Measurements from ENCODE around the gene TRAF1. TPM values are rescaled to one million over a fixed set of nuclear protein-coding genes. Genes with fewer than 3 reads are reported as not detected.

Gene TRAF1
- total and polyA plus RNA-seq, 10 of the 15 experiments (the other 5 are each of a cell fraction or from before 2014, with no cell fraction given), result 13.8 to 163 (median 128) TPM

DNA sequence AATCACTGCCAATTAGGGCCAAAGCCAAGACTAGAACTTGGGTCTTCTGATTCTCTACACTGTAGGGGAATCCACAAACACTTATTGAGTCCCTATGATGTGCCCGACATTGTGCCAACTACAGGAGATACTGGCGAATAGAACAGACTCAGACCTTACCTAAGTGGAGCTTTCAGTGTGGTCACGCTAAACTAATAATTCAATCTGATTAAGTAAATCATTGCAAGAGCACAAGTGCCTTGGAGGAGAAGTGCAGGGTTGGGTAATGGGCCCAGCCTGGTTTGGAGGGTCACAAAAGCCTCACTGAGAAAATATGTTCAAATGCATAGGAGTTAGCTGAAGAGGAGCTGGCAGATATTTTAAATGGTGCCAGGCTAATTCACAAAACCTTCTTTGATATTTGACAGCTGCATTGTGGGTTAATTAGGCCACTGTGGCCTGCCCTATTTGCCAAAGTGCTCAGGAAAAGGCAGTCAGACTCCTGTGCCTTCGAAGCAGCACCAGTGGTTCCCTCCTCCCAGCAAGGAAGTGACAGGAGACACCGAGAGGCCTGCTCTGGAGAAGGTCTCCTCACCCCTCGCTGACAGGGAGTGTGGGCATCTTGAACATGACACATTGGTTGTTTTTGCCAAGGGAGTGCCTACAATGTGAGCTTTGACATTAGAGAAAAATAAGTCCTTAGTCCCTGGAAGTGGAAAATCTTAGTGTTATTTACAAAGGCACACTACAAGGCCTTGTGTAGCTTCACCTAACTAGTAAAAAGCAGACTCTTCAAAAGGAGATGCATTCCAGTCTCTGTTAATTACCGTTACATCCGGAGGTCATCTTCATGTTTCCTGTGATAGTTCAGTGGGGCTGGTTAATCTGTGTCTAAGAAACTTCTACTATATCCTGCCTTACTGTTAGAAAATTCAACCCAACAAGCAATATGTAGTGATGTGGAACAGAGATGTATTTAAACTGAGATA, 24.1 kb upstream of the TRAF1 start:
- SMC1A ChIA-PET (ENCODE audit: uncharacterized antibody, unreplicated experiment), result interaction anchor here (0.6 to 1.5 kb wide), 3 partner anchors 17 to 691 kb away, joined by 3 to 5 read pairs (median 4); no protein-coding TSS in a partner anchor
- Histone ChIP-seq H3K9me3 (replicated peaks; ENCODE audit: control insufficient read depth, insufficient read depth, low read length) (no peaks in the 10 kb centered on the region; the same call in 2 of the 3 replicates), H3K9ac (ENCODE audit: control insufficient read depth, insufficient read depth, low read length) (no peak overlapping the region), H3K36me3 (ENCODE audit: control insufficient read depth in 2 of 2, insufficient read depth in 2 of 2, low read length in 1 of 2) (no peaks in the 10 kb centered on the region), H3K4me2 (ENCODE audit: control insufficient read depth, insufficient read depth) (no peak overlapping the region), H3K27me3 (replicated peaks in 1 of 2; ENCODE audit: control insufficient read depth in 2 of 2, insufficient read depth in 2 of 2, low read length in 1 of 2) (no peaks in the 10 kb centered on the region), H3K79me2 (ENCODE audit: control insufficient read depth, insufficient read depth, low read length) (no peaks in the 10 kb centered on the region), H2AFZ (ENCODE audit: control insufficient read depth, low read depth, low read length) (no peak overlapping the region), H3K4me1 (ENCODE audit: control insufficient read depth, insufficient read depth, low read length) (no peaks in the 10 kb centered on the region), H4K20me1 (ENCODE audit: control insufficient read depth, insufficient read depth) (no peaks in the 10 kb centered on the region), H3K27ac (ENCODE audit: control insufficient read depth, insufficient read depth) (no peak overlapping the region), H3K4me3 (no peak overlapping the region)
- RAD21 ChIA-PET (ENCODE audit: unreplicated experiment), result no interaction called here
- 86% methylated on average over 8 of the region's 8 CpGs for WGBS (ENCODE audit: insufficient coverage, insufficient replicate concordance, low lambda C conversion rate, missing lambda C conversion rate)
- no peak; the same call in 2 of the 3 replicates for ATAC-seq
- intact Hi-C loops (cut with micrococcal nuclease; ENCODE audit: unreplicated experiment), result no loop called here
- FAIRE-seq, result no peak
- CTCF ChIA-PET, result interaction anchor here (0.8 to 4.5 kb wide), 3 partner anchors 14 to 35 kb away, joined by 5 to 22 read pairs (median 7); no protein-coding TSS in a partner anchor
- no TSS peak for BruUV-seq (replicated peaks)
- no peak for TF ChIP-seq ZNF622 (IDR thresholded peaks at IDR 0.05)
- TF ChIP-seq SUPT20H (IDR thresholded peaks at IDR 0.05; ENCODE audit: borderline replicate concordance, control insufficient read depth, low read depth, low read length), result no peak
- TF ChIP-seq GATAD2B (conservative IDR thresholded peaks at IDR 0.05; ENCODE audit: low read depth), result no peak
- no peak for TF ChIP-seq SP1 (IDR thresholded peaks at IDR 0.05; ENCODE audit: low read depth, low read length)
- TF ChIP-seq, protein P1, sequence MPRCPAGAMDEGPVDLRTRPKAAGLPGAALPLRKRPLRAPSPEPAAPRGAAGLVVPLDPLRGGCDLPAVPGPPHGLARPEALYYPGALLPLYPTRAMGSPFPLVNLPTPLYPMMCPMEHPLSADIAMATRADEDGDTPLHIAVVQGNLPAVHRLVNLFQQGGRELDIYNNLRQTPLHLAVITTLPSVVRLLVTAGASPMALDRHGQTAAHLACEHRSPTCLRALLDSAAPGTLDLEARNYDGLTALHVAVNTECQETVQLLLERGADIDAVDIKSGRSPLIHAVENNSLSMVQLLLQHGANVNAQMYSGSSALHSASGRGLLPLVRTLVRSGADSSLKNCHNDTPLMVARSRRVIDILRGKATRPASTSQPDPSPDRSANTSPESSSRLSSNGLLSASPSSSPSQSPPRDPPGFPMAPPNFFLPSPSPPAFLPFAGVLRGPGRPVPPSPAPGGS (IDR thresholded peaks at IDR 0.05; ENCODE audit: borderline replicate concordance, insufficient read depth, low read depth, low read length, poor library complexity, severe bottlenecking), result no peak
- TF ChIP-seq, protein P2, sequence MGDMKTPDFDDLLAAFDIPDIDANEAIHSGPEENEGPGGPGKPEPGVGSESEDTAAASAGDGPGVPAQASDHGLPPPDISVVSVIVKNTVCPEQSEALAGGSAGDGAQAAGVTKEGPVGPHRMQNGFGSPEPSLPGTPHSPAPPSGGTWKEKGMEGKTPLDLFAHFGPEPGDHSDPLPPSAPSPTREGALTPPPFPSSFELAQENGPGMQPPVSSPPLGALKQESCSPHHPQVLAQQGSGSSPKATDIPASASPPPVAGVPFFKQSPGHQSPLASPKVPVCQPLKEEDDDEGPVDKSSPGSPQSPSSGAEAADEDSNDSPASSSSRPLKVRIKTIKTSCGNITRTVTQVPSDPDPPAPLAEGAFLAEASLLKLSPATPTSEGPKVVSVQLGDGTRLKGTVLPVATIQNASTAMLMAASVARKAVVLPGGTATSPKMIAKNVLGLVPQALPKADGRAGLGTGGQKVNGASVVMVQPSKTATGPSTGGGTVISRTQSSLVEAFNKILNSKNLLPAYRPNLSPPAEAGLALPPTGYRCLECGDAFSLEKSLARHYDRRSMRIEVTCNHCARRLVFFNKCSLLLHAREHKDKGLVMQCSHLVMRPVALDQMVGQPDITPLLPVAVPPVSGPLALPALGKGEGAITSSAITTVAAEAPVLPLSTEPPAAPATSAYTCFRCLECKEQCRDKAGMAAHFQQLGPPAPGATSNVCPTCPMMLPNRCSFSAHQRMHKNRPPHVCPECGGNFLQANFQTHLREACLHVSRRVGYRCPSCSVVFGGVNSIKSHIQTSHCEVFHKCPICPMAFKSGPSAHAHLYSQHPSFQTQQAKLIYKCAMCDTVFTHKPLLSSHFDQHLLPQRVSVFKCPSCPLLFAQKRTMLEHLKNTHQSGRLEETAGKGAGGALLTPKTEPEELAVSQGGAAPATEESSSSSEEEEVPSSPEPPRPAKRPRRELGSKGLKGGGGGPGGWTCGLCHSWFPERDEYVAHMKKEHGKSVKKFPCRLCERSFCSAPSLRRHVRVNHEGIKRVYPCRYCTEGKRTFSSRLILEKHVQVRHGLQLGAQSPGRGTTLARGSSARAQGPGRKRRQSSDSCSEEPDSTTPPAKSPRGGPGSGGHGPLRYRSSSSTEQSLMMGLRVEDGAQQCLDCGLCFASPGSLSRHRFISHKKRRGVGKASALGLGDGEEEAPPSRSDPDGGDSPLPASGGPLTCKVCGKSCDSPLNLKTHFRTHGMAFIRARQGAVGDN (IDR thresholded peaks at IDR 0.05), result no peak
- TF ChIP-seq MYC (IDR thresholded peaks at IDR 0.05; ENCODE audit: insufficient read depth, insufficient read length, insufficient replicate concordance, low read length, severe bottlenecking), result no peak
- no peak for TF ChIP-seq RBBP5 (conservative IDR thresholded peaks at IDR 0.05)
- TF ChIP-seq ZNF207 (IDR thresholded peaks at IDR 0.05; ENCODE audit: borderline replicate concordance), result no peak
- TF ChIP-seq, protein P3, sequence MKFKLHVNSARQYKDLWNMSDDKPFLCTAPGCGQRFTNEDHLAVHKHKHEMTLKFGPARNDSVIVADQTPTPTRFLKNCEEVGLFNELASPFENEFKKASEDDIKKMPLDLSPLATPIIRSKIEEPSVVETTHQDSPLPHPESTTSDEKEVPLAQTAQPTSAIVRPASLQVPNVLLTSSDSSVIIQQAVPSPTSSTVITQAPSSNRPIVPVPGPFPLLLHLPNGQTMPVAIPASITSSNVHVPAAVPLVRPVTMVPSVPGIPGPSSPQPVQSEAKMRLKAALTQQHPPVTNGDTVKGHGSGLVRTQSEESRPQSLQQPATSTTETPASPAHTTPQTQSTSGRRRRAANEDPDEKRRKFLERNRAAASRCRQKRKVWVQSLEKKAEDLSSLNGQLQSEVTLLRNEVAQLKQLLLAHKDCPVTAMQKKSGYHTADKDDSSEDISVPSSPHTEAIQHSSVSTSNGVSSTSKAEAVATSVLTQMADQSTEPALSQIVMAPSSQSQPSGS (IDR thresholded peaks at IDR 0.05; ENCODE audit: low read length), result no peak
- TF ChIP-seq RFX5 (IDR thresholded peaks at IDR 0.05; ENCODE audit: low read depth, low read length), result no peak
- TF ChIP-seq SPI1 (IDR thresholded peaks at IDR 0.05; ENCODE audit: borderline replicate concordance, insufficient read depth, low read depth, low read length), result no peak
- TF ChIP-seq PML (IDR thresholded peaks at IDR 0.05; ENCODE audit: low read length), result no peak
- no peak for TF ChIP-seq NBN (IDR thresholded peaks at IDR 0.05)
- in situ Hi-C loops (cut with MboI), result no loop called here
- POLR2A ChIA-PET, result interaction anchor here (0.7 to 1.4 kb wide), 2 partner anchors 55 to 171 kb away, joined by 3 to 4 read pairs; no protein-coding TSS in a partner anchor
- DNase-seq (ENCODE audit: low read depth, low spot score), result no peak
